ENCODE results near the gene MPHOSPH9.

Gene MPHOSPH9

GRCh38 chr12:123165537-123165936 lies 67.4 kb downstream of the MPHOSPH9 start:
- Histone ChIP-seq H3K27me3 (ENCODE audit: insufficient read depth, poor library complexity, severe bottlenecking) (no peaks in the 10 kb centered on the region), H3K4me3 (replicated peaks; ENCODE audit: insufficient read depth, low read length) (no peak overlapping the region), H3K27ac (replicated peaks) (no peak overlapping the region)
- no peak for TF ChIP-seq REST (IDR thresholded peaks at IDR 0.05; ENCODE audit: insufficient replicate concordance, low read depth)
- no peak for TF ChIP-seq POLR2AphosphoS5 (IDR thresholded peaks at IDR 0.05; ENCODE audit: low read depth)
- no peak for TF ChIP-seq SPI1 (IDR thresholded peaks at IDR 0.05; ENCODE audit: borderline replicate concordance, low read depth)
- TF ChIP-seq, protein P1, sequence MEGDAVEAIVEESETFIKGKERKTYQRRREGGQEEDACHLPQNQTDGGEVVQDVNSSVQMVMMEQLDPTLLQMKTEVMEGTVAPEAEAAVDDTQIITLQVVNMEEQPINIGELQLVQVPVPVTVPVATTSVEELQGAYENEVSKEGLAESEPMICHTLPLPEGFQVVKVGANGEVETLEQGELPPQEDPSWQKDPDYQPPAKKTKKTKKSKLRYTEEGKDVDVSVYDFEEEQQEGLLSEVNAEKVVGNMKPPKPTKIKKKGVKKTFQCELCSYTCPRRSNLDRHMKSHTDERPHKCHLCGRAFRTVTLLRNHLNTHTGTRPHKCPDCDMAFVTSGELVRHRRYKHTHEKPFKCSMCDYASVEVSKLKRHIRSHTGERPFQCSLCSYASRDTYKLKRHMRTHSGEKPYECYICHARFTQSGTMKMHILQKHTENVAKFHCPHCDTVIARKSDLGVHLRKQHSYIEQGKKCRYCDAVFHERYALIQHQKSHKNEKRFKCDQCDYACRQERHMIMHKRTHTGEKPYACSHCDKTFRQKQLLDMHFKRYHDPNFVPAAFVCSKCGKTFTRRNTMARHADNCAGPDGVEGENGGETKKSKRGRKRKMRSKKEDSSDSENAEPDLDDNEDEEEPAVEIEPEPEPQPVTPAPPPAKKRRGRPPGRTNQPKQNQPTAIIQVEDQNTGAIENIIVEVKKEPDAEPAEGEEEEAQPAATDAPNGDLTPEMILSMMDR (IDR thresholded peaks at IDR 0.05; ENCODE audit: insufficient read depth, low read length) = no peak
- TF ChIP-seq GABPA (IDR thresholded peaks at IDR 0.05; ENCODE audit: low read depth) = no peak
- DNase-seq (ENCODE audit: low read depth in 1 of 2, low spot score in 1 of 2) = no peak

DNA sequence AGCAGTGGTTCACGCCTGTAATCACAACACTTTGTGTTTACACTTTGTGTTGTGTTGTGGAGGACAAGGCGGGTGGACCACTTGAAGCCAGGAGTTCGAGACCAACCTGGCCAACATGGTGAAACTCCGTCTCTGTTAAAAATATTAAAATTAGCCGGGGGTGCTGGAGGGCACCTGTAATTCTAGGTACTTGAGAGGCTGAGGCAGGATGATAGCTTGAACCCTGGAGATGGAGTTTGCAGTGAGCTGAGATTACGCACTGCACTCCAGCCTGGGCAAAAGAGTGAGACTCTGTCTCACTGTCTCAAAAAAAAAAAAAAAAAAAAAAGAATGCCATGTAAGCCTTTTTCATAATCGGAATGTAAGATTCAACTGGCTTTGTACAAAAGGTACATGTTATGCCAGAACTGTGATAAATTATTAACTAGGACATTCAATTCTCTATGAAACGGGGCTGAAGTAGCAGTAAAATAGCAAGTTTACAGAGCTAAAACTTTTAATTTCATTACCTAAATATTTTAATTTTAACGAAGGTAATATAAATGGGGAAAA lies 68.2 kb downstream of the MPHOSPH9 start:
- DNase-seq (ENCODE audit: low read depth in 1 of 2, low spot score in 1 of 2) = no peak
- no peak overlapping the region for H3K4me3 ChIP-seq (replicated peaks; ENCODE audit: insufficient read depth, low read length)
- no peak overlapping the region for H3K27ac ChIP-seq (replicated peaks)
- no peak for TF ChIP-seq SPI1 (IDR thresholded peaks at IDR 0.05; ENCODE audit: borderline replicate concordance, low read depth)
- TF ChIP-seq REST (IDR thresholded peaks at IDR 0.05; ENCODE audit: insufficient replicate concordance, low read depth) = no peak
- TF ChIP-seq GABPA (IDR thresholded peaks at IDR 0.05; ENCODE audit: low read depth) = no peak
- H3K27me3 ChIP-seq (ENCODE audit: insufficient read depth, poor library complexity, severe bottlenecking) = no peaks in the 10 kb centered on the region

DNA sequence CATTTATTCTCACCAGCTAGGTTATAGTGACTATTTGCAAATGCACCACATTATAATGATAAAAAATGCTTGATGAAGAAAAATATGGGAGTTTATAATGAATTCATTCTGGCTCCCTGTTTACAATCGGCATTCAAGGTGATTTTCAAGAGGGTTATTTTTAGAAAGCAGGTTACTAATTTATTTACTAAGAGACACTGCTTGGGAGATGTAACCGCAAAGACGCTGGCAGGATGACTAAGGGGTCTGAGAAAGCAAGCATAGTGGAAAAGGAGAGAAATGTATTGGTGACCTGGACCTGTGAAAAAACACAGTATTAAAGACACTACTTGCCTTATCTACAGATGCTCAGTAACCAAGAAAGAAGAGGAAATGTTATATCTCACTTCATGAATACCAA lies 68.7 kb downstream of the MPHOSPH9 start:
- H3K27me3 ChIP-seq (ENCODE audit: insufficient read depth, poor library complexity, severe bottlenecking) = no peaks in the 10 kb centered on the region
- H3K4me3 ChIP-seq (replicated peaks; ENCODE audit: insufficient read depth, low read length) = no peak overlapping the region
- TF ChIP-seq SPI1 (IDR thresholded peaks at IDR 0.05; ENCODE audit: borderline replicate concordance, low read depth) = no peak
- TF ChIP-seq POLR2AphosphoS5 (IDR thresholded peaks at IDR 0.05; ENCODE audit: low read depth) = no peak
- TF ChIP-seq, protein P1 (IDR thresholded peaks at IDR 0.05; ENCODE audit: insufficient read depth, low read length) = no peak
- no peak for TF ChIP-seq GABPA (IDR thresholded peaks at IDR 0.05; ENCODE audit: low read depth)
- no peak for TF ChIP-seq REST (IDR thresholded peaks at IDR 0.05; ENCODE audit: insufficient replicate concordance, low read depth)
- no peak for DNase-seq (ENCODE audit: low read depth in 1 of 2, low spot score in 1 of 2)
- H3K27ac ChIP-seq (replicated peaks) = no peak overlapping the region

All from HL-60 (cell line).